Measurements from ENCODE around the gene TMEM147. TPM values are rescaled to one million over a fixed set of nuclear protein-coding genes. Genes with fewer than 3 reads are reported as not detected.

TMEM147 gene
- total and polyA plus RNA-seq, 3 donors from 2014 or later: 125 to 146 (median 125) TPM

DNA sequence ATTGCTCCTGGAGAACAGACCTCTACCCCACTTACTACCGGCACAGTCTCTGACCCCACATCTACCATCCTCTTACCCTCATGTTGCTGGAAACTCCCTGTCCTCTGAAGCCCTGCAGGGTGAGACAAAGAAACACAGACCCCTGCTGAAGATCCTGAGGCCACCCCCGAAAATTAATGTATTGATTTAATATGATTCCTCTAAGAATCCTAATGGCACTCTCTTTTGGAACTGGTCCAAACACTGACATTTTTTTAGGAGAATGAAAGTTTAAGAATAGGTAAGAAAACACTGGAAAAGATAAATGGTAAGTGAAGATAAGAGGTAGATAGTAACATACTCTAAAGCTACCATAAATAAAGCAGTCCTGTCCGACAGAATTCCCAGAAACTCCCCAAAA, 37.3 kb upstream of the TMEM147 start:
- intact Hi-C loops (cut with DNase I; ENCODE audit: low total_unique reads): no loop called here
- WGBS, 2 donors: 77 to 96% methylated on average over 3 of the region's 3 CpGs
- Histone ChIP-seq H3K4me1 (peaks cover 4% of the 10 kb centered on the region), H3K9me3 (no peaks in the 10 kb centered on the region), H3K27me3 (no peaks in the 10 kb centered on the region), H3K4me3 (no peak overlapping the region), H3K27ac (no peak overlapping the region), H3K36me3 (ENCODE audit: low read depth, missing control alignments) (no peaks in the 10 kb centered on the region)
- no peak for TF ChIP-seq POLR2A (IDR thresholded peaks at IDR 0.05)
- TF ChIP-seq, protein P1, sequence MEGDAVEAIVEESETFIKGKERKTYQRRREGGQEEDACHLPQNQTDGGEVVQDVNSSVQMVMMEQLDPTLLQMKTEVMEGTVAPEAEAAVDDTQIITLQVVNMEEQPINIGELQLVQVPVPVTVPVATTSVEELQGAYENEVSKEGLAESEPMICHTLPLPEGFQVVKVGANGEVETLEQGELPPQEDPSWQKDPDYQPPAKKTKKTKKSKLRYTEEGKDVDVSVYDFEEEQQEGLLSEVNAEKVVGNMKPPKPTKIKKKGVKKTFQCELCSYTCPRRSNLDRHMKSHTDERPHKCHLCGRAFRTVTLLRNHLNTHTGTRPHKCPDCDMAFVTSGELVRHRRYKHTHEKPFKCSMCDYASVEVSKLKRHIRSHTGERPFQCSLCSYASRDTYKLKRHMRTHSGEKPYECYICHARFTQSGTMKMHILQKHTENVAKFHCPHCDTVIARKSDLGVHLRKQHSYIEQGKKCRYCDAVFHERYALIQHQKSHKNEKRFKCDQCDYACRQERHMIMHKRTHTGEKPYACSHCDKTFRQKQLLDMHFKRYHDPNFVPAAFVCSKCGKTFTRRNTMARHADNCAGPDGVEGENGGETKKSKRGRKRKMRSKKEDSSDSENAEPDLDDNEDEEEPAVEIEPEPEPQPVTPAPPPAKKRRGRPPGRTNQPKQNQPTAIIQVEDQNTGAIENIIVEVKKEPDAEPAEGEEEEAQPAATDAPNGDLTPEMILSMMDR (IDR thresholded peaks at IDR 0.05): no peak
- no peak for DNase-seq

DNA sequence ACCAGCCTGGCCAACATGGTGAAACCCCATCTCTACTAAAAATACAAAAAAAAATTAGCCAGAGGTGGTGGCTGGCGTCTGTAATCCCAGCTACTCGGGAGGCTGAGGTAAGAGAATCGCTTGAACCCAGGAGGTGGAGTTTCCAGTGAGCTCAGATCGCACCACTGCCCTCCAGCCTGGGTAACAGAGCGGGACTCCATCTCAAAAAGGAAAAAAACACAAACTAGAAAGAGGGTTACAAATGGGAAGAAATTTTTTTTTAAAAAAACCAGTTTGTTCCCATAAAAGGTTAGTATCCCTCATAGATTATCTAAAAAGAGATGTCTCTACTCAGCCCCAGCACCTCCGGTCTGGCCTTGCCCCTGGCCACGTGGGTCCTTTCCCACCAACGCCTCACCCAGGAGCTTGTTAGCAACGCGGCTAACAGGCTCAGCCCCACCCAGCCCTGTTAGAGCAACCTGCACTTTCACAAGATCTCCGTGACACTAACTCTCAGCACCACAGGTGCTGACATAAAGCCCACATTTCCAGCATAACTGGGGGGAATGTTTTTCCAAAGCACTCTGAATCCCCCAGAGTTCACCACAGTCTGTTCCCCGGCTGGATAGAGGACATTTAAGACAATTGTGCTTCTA, 36.3 kb upstream of the TMEM147 start:
- Histone ChIP-seq H3K4me3 (no peak overlapping the region), H3K27me3 (no peaks in the 10 kb centered on the region), H3K4me1 (peaks cover 4% of the 10 kb centered on the region), H3K9me3 (no peaks in the 10 kb centered on the region), H3K27ac (no peak overlapping the region), H3K36me3 (ENCODE audit: low read depth, missing control alignments) (no peaks in the 10 kb centered on the region)
- TF ChIP-seq POLR2A (IDR thresholded peaks at IDR 0.05): no peak
- TF ChIP-seq, protein P1 (IDR thresholded peaks at IDR 0.05): no peak
- intact Hi-C loops (cut with DNase I; ENCODE audit: low total_unique reads): no loop called here
- no peak for DNase-seq
- WGBS, 2 donors: 30 to 33% methylated on average over 12 of the region's 12 CpGs

DNA sequence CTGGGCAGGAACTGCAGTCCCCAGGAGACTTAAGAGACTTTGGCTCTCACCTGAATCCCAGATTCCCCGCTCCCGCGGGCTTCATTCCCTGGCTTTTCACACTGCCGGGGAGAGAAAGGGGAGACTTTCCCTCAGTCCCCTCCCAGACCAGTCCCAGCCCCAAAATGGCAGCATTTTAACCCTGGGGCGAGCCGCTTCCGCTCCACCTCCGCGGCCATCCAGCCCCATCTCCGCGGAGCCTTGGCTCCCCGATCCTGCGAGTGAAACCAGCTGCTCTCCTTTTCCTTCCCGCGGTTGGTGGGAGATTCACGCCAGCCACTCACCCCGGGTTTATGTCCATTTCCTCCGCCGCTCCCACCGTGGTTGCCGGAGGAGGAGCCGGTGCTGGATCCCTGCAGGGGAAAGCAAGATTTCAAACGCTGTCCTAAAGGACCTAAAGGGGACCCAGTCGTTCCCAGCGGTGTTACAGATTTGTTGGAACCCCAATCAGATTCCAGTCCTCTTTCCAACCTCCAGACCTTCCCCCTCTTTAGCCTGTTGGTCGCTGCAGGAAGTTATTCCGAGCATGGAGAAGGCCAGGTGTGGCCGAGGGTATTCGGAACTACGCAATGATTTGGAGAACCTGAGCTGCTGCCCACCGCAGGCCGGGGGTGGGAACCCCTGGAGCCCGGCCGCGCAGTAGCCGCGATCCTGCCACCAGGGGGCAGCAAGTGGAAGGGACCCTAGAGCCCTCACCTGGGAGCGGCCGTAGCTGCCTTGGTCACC, 35.4 kb upstream of the TMEM147 start:
- DNase-seq: peak; percentile 77

GRCh38 chr19:35510626-35510964, 34.8 kb upstream of the TMEM147 start:
- H3K4me3 ChIP-seq: peak overlapping the region; percentile 31 to 51
- H3K9me3 ChIP-seq: no peaks in the 10 kb centered on the region
- WGBS, 2 donors: 5% methylated on average over 4 to 15 of the region's 15 CpGs
- no peak for DNase-seq
- H3K27ac ChIP-seq: no peak overlapping the region
- H3K36me3 ChIP-seq (ENCODE audit: low read depth, missing control alignments): no peaks in the 10 kb centered on the region
- H3K27me3 ChIP-seq: no peaks in the 10 kb centered on the region
- H3K4me1 ChIP-seq: peaks cover 4% of the 10 kb centered on the region
- intact Hi-C loops (cut with DNase I; ENCODE audit: low total_unique reads): no loop called here
- no peak for TF ChIP-seq POLR2A (IDR thresholded peaks at IDR 0.05)
- TF ChIP-seq, protein P1 (IDR thresholded peaks at IDR 0.05): no peak

More for the DNA sequence above, 35.4 kb upstream of the TMEM147 start:
- Histone ChIP-seq H3K27ac (no peak overlapping the region), H3K4me1 (peaks cover 4% of the 10 kb centered on the region), H3K9me3 (no peaks in the 10 kb centered on the region), H3K36me3 (ENCODE audit: low read depth, missing control alignments) (no peaks in the 10 kb centered on the region), H3K27me3 (no peaks in the 10 kb centered on the region), H3K4me3 (peak overlapping the region; percentile 31 to 51)
- 1% methylated on average over 20 to 39 of the region's 39 CpGs for WGBS, 2 donors
- intact Hi-C loops (cut with DNase I; ENCODE audit: low total_unique reads): no loop called here
- TF ChIP-seq POLR2A (IDR thresholded peaks at IDR 0.05): no peak
- TF ChIP-seq, protein P1 (IDR thresholded peaks at IDR 0.05): peak; percentile 80 to 93 (median 84)

All from testis (tissue), 3 donors.